Measurements from ENCODE around the gene SH3PXD2A.
"Not testable (repeated sequence)": the region's sequence is repeated elsewhere in the genome, so short reads cannot be mapped to it uniquely, and the experiment has no call there.

SH3PXD2A gene

GRCh38 chr10:103676851-103677417, 178.4 kb downstream of the SH3PXD2A start:
- DNase-seq = no peak

DNA sequence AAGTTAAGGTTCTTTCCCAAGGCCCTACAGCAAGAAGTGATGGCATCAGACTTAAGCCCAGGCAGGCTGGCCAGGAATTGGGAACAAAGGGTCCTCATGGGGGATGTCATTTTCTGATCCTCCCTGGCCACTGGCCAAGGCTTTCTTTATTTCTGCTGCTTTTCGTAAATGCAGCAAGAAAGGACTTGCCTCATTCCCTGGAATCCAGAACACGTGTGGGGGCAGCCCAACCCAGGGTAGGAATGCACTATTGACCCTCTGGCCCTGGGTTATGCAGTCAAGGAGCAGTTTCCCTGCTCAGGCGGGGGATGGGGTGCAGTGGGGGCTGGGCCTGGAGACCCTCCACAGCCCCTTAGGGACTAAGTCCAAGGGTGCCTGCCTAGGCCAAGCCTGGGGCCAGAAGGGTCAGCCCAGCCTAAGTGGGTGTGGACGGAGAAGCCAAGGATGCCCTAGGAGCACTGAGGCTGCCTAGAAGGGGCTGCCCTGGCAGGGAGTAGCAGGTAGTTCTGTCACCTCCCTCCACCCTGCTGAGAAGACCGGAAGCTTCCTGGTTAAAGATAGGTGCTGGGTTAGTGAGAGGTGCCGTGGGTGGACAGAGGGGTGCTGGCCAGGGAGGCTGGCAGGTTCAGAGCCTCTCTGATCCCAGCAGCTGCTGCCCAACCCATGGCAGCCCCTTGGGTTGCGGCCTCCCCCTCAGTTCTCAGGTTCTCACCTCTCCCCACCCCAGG, 179.2 kb downstream of the SH3PXD2A start:
- no peak for DNase-seq

DNA sequence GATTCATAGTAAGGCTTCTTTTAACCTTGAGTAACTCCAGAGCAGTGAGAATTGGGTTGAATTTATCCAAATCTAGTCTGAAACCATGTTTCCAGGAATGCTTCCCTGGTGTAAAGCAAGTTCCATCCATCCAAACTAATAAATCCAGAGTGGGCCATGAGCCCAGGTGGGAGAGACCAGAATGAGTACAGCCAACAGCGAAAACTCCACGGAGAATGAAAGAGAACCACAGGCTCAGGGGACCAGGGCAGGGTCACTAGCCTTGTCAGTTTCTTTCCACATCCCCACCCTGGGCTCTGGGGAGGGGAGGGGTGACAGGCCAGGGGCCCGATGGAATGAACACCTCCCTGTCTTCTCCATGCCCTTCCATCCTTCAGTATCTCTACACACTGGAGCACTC, 181.8 kb downstream of the SH3PXD2A start:
- no peak for DNase-seq

DNA sequence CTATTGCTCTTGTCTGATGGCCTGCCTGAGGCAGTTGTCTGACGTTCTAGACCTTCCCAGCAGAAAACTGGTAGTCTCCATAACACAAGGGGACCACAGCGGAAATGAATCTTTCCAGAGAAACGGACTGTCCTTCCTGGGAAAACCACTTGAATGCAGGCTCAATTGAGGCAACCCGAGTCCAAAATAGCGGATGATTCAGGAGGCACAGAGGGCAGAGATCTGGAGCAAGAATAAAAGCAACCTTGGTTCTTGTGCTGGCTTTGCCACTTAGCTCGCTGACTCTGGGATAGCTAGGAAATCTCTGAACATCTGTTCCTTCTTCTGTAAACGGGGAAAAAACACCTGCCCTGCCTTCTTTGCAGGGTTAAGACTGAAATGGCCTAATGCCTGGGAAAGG, 183.0 kb downstream of the SH3PXD2A start:
- no peak for DNase-seq

- DNase-seq = no peak
These were observed 184.1 kb downstream of the SH3PXD2A start for GRCh38 chr10:103671126-103671895.

DNA sequence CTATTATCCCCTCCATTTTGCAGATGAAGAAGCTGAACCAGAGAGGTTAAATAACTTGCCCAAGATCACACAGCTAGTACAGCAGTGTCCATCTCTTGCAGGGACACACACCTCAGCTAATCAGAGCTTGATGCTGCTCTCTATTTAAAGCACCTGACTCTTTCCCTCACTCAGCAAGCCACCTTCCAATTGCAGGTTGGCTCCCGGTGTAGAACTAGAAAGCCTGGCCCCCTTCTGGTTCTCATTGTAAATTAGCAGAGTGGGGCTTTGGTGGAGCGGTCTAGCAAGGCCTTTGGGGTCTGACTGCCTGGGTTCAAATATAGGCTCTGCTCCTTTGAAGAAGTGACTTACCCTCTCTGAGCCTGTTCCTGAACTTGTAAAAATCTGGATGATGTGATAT, 185.4 kb downstream of the SH3PXD2A start:
- no peak for DNase-seq

- DNase-seq = no peak
These were observed 186.0 kb downstream of the SH3PXD2A start for GRCh38 chr10:103669243-103669929.

- no peak for DNase-seq
These were observed 186.8 kb downstream of the SH3PXD2A start for GRCh38 chr10:103668351-103669242.

GRCh38 chr10:103667356-103667755, 188.0 kb downstream of the SH3PXD2A start:
- no peak for DNase-seq

- DNase-seq = no peak
These were observed 188.6 kb downstream of the SH3PXD2A start for GRCh38 chr10:103666762-103667150.

- no peak for DNase-seq
These were observed 189.2 kb downstream of the SH3PXD2A start for GRCh38 chr10:103666087-103666761.

GRCh38 chr10:103665162-103665889, 190.1 kb downstream of the SH3PXD2A start:
- DNase-seq = no peak

- DNase-seq = no peak
These were observed 191.6 kb downstream of the SH3PXD2A start for GRCh38 chr10:103663802-103664201.

GRCh38 chr10:103663236-103663635, 192.1 kb downstream of the SH3PXD2A start:
- no peak for DNase-seq

GRCh38 chr10:103662704-103663103, 192.7 kb downstream of the SH3PXD2A start:
- DNase-seq = not testable (repeated sequence)

GRCh38 chr10:103661198-103661950, 194.0 kb downstream of the SH3PXD2A start:
- peak in 2 of 4 experiments; percentile 17 to 42 for DNase-seq

GRCh38 chr10:103660364-103661197, 194.8 kb downstream of the SH3PXD2A start:
- no peak for DNase-seq

GRCh38 chr10:103659674-103660363, 195.6 kb downstream of the SH3PXD2A start:
- DNase-seq = peak in 3 of 4 experiments; percentile 15 to 31 (median 26)
